B cell (primary cell): ENCODE data around the gene PGM2.

Experiments
- EZH2 ChIP-seq: IDR thresholded peaks from 2 replicates; pipeline ENCODE4 v1.6.1; 2012; ENCODE audit warnings: borderline replicate concordance, low read depth, mild to moderate bottlenecking, moderate library complexity, low read length; ENCODE audit not compliant: insufficient read depth, poor library complexity, severe bottlenecking
- TF ChIP-seq, protein P1 (sequence below): fragments of 200-600 bp; IDR thresholded peaks from one replicate; pipeline ENCODE4 v1.8.0; 2022; ENCODE audit warnings: antibody characterized with exemption, mild to moderate bottlenecking

- TF ChIP-seq, protein P1, sequence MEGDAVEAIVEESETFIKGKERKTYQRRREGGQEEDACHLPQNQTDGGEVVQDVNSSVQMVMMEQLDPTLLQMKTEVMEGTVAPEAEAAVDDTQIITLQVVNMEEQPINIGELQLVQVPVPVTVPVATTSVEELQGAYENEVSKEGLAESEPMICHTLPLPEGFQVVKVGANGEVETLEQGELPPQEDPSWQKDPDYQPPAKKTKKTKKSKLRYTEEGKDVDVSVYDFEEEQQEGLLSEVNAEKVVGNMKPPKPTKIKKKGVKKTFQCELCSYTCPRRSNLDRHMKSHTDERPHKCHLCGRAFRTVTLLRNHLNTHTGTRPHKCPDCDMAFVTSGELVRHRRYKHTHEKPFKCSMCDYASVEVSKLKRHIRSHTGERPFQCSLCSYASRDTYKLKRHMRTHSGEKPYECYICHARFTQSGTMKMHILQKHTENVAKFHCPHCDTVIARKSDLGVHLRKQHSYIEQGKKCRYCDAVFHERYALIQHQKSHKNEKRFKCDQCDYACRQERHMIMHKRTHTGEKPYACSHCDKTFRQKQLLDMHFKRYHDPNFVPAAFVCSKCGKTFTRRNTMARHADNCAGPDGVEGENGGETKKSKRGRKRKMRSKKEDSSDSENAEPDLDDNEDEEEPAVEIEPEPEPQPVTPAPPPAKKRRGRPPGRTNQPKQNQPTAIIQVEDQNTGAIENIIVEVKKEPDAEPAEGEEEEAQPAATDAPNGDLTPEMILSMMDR = no peak
- TF ChIP-seq EZH2 = no peak
Measured at GRCh38 chr4:37844204-37844603, 17.7 kb downstream of the PGM2 start.
